Suppressor macrophage treated with lipopolysaccharide for 1 hour (primary cell): ENCODE data around the gene PIGQ.
"Not testable (repeated sequence)": the region's sequence is repeated elsewhere in the genome, so short reads cannot be mapped to it uniquely, and the experiment has no call there.

Experiments used
- DNase-seq, 3 donors: peaks; one replicate each; pipeline ENCODE4 v3.0.0-alpha.2; 2020 to 2022

Gene PIGQ

GRCh38 chr16:588889-589657 is 19.3 kb downstream of the PIGQ start:
- DNase-seq = peak; percentile 94 to 97 (median 97)

GRCh38 chr16:589658-590187 is 20.0 kb downstream of the PIGQ start, which contains the start of gene RAB40C:
TSS of gene RAB40C (plus strand) at chr16:590066. CDS start at chr16:590292, 226 bp downstream.
- DNase-seq = peak; percentile 98 to 99 (median 99)

GRCh38 chr16:590188-590814 is 20.5 kb downstream of the PIGQ start:
- peak in 2 of 3 donors; percentile 40 to 67 for DNase-seq

GRCh38 chr16:590815-591200 is 21.0 kb downstream of the PIGQ start:
- no peak for DNase-seq

GRCh38 chr16:591231-591630 is 21.5 kb downstream of the PIGQ start:
- DNase-seq = no peak

- no peak for DNase-seq
These were observed 22.2 kb downstream of the PIGQ start for GRCh38 chr16:591892-592517.

GRCh38 chr16:592518-593306 is 22.9 kb downstream of the PIGQ start:
- peak; percentile 73 to 80 (median 80) for DNase-seq

- no peak for DNase-seq
These were observed 23.6 kb downstream of the PIGQ start for GRCh38 chr16:593406-593805.

- DNase-seq = no peak
These were observed 24.0 kb downstream of the PIGQ start for GRCh38 chr16:593807-594206.

GRCh38 chr16:595094-595528 is 25.3 kb downstream of the PIGQ start:
- no peak for DNase-seq

GRCh38 chr16:595942-596735 is 26.4 kb downstream of the PIGQ start:
- DNase-seq = peak; percentile 34 to 49 (median 35)

GRCh38 chr16:596736-597060 is 26.9 kb downstream of the PIGQ start:
- no peak for DNase-seq

GRCh38 chr16:597655-598054 is 27.9 kb downstream of the PIGQ start:
- DNase-seq = not testable (repeated sequence)

- DNase-seq = no peak
These were observed 29.3 kb downstream of the PIGQ start for GRCh38 chr16:598823-599739.

- DNase-seq = peak in 1 of 3 donors; percentile 26
These were observed 31.0 kb downstream of the PIGQ start for GRCh38 chr16:600781-601180.

GRCh38 chr16:603933-604332 is 34.2 kb downstream of the PIGQ start:
- DNase-seq = no peak

- DNase-seq = no peak
These were observed 37.0 kb downstream of the PIGQ start for GRCh38 chr16:606656-607307.

- no peak for DNase-seq
These were observed 38.3 kb downstream of the PIGQ start for GRCh38 chr16:608019-608418.

GRCh38 chr16:609316-609715 is 39.5 kb downstream of the PIGQ start:
- DNase-seq = no peak

- no peak for DNase-seq
These were observed 40.2 kb downstream of the PIGQ start for GRCh38 chr16:609984-610383.
